Neural progenitor cell (in vitro differentiated cells): ENCODE results near the gene PKNOX2. TPM values are rescaled to one million over a fixed set of nuclear protein-coding genes. Genes with fewer than 3 reads are reported as not detected.

Experiments used
- DNase-seq: peaks from one replicate; pipeline ENCODE4 v3.0.0-alpha.2; 2016; ENCODE audit warnings: low spot score
- H2AFZ ChIP-seq: fragments of 200-600 bp; sonication (generic); replicated peaks from 2 replicates; pipeline ENCODE4 v1.6.1; 2016; ENCODE audit warnings: antibody characterized with exemption
- H3F3A ChIP-seq: fragments of 200-600 bp; sonication (generic); 2 replicates; pipeline ENCODE4 v1.6.1; 2016; ENCODE audit warnings: antibody characterized with exemption, low read depth
- H3K27ac ChIP-seq: fragments of 200-600 bp; sonication (generic); 2 replicates; pipeline ENCODE4 v1.5.1; 2016; ENCODE audit warnings: mild to moderate bottlenecking
- H3K27me3 ChIP-seq: fragments of 200-600 bp; sonication (generic); 2 replicates; pipeline ENCODE4 v1.6.1; 2016; ENCODE audit warnings: mild to moderate bottlenecking, moderate library complexity
- H3K36me3 ChIP-seq: fragments of 200-600 bp; sonication (generic); 2 replicates; pipeline ENCODE4 v1.5.1; 2016
- H3K4me1 ChIP-seq: fragments of 200-600 bp; sonication (generic); 2 replicates; pipeline ENCODE4 v1.6.1; 2016; ENCODE audit warnings: mixed run types
- H3K4me2 ChIP-seq: fragments of 200-600 bp; sonication (generic); 2 replicates; pipeline ENCODE4 v1.6.1; 2016
- H3K4me3 ChIP-seq: fragments of 200-600 bp; sonication (generic); 2 replicates; pipeline ENCODE4 v1.5.1; 2016
- H3K79me2 ChIP-seq: fragments of 200-600 bp; sonication (generic); 2 replicates; pipeline ENCODE4 v1.6.1; 2016; ENCODE audit warnings: low read depth
- H3K9ac ChIP-seq: fragments of 200-600 bp; sonication (generic); 2 replicates; pipeline ENCODE4 v1.6.1; 2016
- H3K9me3 ChIP-seq: fragments of 200-600 bp; sonication (generic); 2 replicates; pipeline ENCODE4 v1.5.1; 2016; ENCODE audit warnings: low read depth
- H4K20me1 ChIP-seq: fragments of 200-600 bp; sonication (generic); 2 replicates; pipeline ENCODE4 v1.6.1; 2016; ENCODE audit warnings: low read depth
- H3K27ac Mint-ChIP-seq: 3 replicates; pipeline ENCODE4 v1.8.0; 2021; ENCODE audit warnings: mixed read lengths
- H3K27me3 Mint-ChIP-seq: 2 replicates; pipeline ENCODE4 v1.8.0; 2022; ENCODE audit warnings: low read depth, mild to moderate bottlenecking, inconsistent platforms, moderate library complexity, mixed read lengths; ENCODE audit not compliant: insufficient read depth
- H3K36me3 Mint-ChIP-seq: 3 replicates; pipeline ENCODE4 v1.8.0; 2021; ENCODE audit warnings: mixed read lengths
- H3K4me1 Mint-ChIP-seq: 3 replicates; pipeline ENCODE4 v1.8.0; 2021; ENCODE audit warnings: mixed read lengths
- H3K4me3 Mint-ChIP-seq: 3 replicates; pipeline ENCODE4 v1.8.0; 2021; ENCODE audit warnings: mild to moderate bottlenecking, moderate library complexity, mixed read lengths
- H3K9me3 Mint-ChIP-seq: 3 replicates; pipeline ENCODE4 v1.8.0; 2020; ENCODE audit warnings: mixed read lengths
- EZH2 ChIP-seq: fragments of 200-600 bp; sonication (generic); IDR thresholded peaks from 2 replicates; pipeline ENCODE4 v1.6.1; 2017; ENCODE audit warnings: antibody characterized with exemption, mild to moderate bottlenecking, moderate library complexity
- EZH2phosphoT487 ChIP-seq: fragments of 200-600 bp; sonication (generic); IDR thresholded peaks from 2 replicates; pipeline ENCODE4 v1.6.1; 2017; ENCODE audit warnings: antibody characterized with exemption
- total RNA-seq: library from RNA; depleted of rRNA; stranded (reverse); fragments of >200 nt; gene quantifications from 2 replicates; pipeline ENCODE4 v1.2.3, GENCODE V29; 2015; ENCODE audit warnings: low replicate concordance
- TF ChIP-seq, protein P1 (sequence below): fragments of 200-600 bp; sonication (generic); IDR thresholded peaks from 2 replicates; pipeline ENCODE4 v1.5.1; 2017; ENCODE audit warnings: antibody characterized with exemption, mild to moderate bottlenecking

The PKNOX2 gene
- total RNA-seq, 1 donor from 2014 or later = 4.3 TPM

DNA sequence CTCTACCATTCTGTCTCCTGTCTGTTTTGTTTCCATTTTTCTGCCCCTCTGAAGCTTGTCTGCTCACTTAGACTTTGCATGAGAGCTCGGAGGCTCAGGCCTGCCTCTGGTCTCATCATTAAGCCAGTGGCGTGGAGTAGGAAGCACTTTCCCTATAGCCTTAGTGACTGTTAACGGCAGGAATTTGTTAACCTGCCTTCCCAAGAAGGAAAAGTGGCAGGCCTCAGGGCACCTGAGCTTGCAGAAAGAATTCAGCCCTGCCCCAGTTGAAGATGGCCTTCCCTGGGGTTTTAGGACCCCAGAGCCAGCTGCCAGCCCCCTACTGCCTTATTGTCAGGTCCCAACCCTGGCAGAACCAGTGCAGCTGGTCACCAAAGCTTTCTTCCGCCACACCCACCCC lies 93.2 kb downstream of the PKNOX2 start:
- peak overlapping the region; percentile 27 for H3K4me2 ChIP-seq
- Mint-ChIP-seq H3K9me3 (no peaks in the 10 kb centered on the region), H3K4me3 (no peak overlapping the region), H3K36me3 (peaks cover 30% of the 10 kb centered on the region), H3K4me1 (peaks cover 66% of the 10 kb centered on the region), H3K27ac (peak overlapping the region; percentile 74), H3K27me3 (peaks cover 2% of the 10 kb centered on the region)
- H4K20me1 ChIP-seq = no peaks in the 10 kb centered on the region
- H3F3A ChIP-seq = peaks cover 33% of the 10 kb centered on the region
- H3K9ac ChIP-seq = no peak overlapping the region
- no peak for DNase-seq
- H3K27me3 ChIP-seq = no peaks in the 10 kb centered on the region
- TF ChIP-seq EZH2 = no peak
- TF ChIP-seq, protein P1, sequence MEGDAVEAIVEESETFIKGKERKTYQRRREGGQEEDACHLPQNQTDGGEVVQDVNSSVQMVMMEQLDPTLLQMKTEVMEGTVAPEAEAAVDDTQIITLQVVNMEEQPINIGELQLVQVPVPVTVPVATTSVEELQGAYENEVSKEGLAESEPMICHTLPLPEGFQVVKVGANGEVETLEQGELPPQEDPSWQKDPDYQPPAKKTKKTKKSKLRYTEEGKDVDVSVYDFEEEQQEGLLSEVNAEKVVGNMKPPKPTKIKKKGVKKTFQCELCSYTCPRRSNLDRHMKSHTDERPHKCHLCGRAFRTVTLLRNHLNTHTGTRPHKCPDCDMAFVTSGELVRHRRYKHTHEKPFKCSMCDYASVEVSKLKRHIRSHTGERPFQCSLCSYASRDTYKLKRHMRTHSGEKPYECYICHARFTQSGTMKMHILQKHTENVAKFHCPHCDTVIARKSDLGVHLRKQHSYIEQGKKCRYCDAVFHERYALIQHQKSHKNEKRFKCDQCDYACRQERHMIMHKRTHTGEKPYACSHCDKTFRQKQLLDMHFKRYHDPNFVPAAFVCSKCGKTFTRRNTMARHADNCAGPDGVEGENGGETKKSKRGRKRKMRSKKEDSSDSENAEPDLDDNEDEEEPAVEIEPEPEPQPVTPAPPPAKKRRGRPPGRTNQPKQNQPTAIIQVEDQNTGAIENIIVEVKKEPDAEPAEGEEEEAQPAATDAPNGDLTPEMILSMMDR = no peak
- TF ChIP-seq EZH2phosphoT487 = no peak
- H3K79me2 ChIP-seq = no peaks in the 10 kb centered on the region
- H3K9me3 ChIP-seq = no peaks in the 10 kb centered on the region
- H2AFZ ChIP-seq = no peak overlapping the region
- H3K4me1 ChIP-seq = peaks cover 36% of the 10 kb centered on the region
- no peaks in the 10 kb centered on the region for H3K36me3 ChIP-seq
- no peak overlapping the region for H3K27ac ChIP-seq
- no peak overlapping the region for H3K4me3 ChIP-seq

DNA sequence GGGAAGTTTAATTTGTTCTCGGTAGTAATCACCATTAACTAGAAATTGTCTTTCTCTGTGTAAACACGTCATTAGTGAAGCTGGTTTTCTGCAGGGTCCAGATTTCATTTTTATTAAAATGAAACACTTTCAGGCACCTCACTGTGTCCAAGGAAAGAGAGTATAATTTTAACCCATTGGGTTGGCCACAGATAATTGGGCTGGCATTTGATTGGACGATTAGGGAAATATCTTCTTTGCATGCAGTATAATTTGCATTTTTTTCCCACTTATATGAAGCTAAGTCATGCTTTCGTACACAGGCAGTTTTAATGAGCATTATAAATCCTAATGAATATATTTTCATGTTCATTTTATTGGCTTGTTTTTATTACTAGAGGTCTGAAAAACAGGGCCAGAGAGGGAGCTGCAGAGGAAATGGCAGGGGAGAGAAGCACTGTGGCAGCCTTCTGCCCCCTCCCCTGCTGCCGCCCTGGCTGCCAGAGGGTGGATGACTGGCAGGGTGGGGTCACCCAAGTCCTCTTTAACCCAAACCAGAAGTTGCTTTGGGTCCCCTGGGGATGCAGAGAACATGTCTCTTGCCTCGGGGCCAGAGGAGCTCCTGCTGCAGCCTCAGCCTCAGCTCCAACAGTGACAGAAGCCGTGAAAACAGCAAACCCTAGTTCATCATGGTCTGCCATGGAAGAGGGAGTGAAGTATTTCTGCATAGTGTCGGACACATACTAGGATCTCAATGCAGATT lies 93.9 kb downstream of the PKNOX2 start:
- Histone ChIP-seq H3K9me3 (no peaks in the 10 kb centered on the region), H3K4me1 (peaks cover 41% of the 10 kb centered on the region), H3F3A (peaks cover 38% of the 10 kb centered on the region), H3K36me3 (no peaks in the 10 kb centered on the region), H3K27ac (no peak overlapping the region), H3K4me3 (no peak overlapping the region), H3K9ac (no peak overlapping the region), H3K79me2 (no peaks in the 10 kb centered on the region), H2AFZ (no peak overlapping the region), H3K27me3 (no peaks in the 10 kb centered on the region), H4K20me1 (no peaks in the 10 kb centered on the region), H3K4me2 (peak overlapping the region; percentile 27)
- no peak for DNase-seq
- Mint-ChIP-seq H3K4me3 (no peak overlapping the region), H3K9me3 (no peaks in the 10 kb centered on the region), H3K27ac (no peak overlapping the region), H3K4me1 (peaks cover 73% of the 10 kb centered on the region), H3K27me3 (peaks cover 2% of the 10 kb centered on the region), H3K36me3 (peaks cover 30% of the 10 kb centered on the region)
- TF ChIP-seq, protein P1 = no peak
- no peak for TF ChIP-seq EZH2
- no peak for TF ChIP-seq EZH2phosphoT487

DNA sequence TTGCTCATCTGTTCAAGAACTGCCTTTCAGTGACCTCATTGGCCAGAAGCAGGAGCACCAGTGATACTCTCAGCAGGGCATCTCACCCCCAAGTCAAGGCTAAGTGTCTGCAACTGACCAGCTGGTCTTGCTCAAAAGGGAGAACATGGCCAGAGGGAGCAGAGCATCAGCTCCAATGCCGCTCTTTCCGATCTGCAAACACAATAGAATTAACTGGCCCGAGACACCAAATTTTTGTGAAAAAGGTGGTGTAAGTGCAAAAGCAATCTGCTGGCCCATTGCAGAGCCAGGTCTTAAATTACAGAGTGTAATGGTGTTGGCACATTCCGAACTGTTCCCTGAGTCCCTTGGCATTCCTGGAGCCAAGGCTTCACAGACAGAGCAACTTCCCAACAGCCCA lies 97.0 kb downstream of the PKNOX2 start:
- Histone ChIP-seq H3K4me3 (no peak overlapping the region), H3K36me3 (no peaks in the 10 kb centered on the region), H4K20me1 (no peaks in the 10 kb centered on the region), H3K27ac (no peak overlapping the region), H3K4me1 (peaks cover 64% of the 10 kb centered on the region), H3K27me3 (no peaks in the 10 kb centered on the region), H3K4me2 (peak overlapping the region; percentile 67), H3K9me3 (no peaks in the 10 kb centered on the region), H3K9ac (no peak overlapping the region), H3F3A (peaks cover 46% of the 10 kb centered on the region), H3K79me2 (no peaks in the 10 kb centered on the region), H2AFZ (no peak overlapping the region)
- TF ChIP-seq EZH2 (no peak), EZH2phosphoT487 (no peak)
- TF ChIP-seq, protein P1 = no peak
- H3K36me3 Mint-ChIP-seq = peaks cover 22% of the 10 kb centered on the region
- peak overlapping the region; percentile 94 for H3K27ac Mint-ChIP-seq
- H3K27me3 Mint-ChIP-seq = peaks cover 3% of the 10 kb centered on the region
- peaks cover 93% of the 10 kb centered on the region for H3K4me1 Mint-ChIP-seq
- H3K9me3 Mint-ChIP-seq = no peaks in the 10 kb centered on the region
- peak; percentile 29 for DNase-seq
- H3K4me3 Mint-ChIP-seq = peak overlapping the region; percentile 70
